Caco-2 (cell line): ENCODE results near the gene ASAP2. TPM values are rescaled to one million over a fixed set of nuclear protein-coding genes. Genes with fewer than 3 reads are reported as not detected.

ENCODE experiments used
- BruUV-seq: library from RNA; stranded (reverse); fragments of 400-500 nt; replicated peaks from 2 replicates; lab custom pipeline; 2021; lab: Mats Ljungman, UMichigan
- CTCF ChIA-PET: fragments of 300-600 bp; sonication (Branson Sonifier 250); formaldehyde crosslinking; loops from one replicate; lab custom pipeline; 2022; ENCODE audit warnings: antibody characterized with exemption; lab: Charles Lee
- POLR2A ChIA-PET: fragments of 300-600 bp; sonication (Branson Sonifier 250); formaldehyde crosslinking; loops from one replicate; lab custom pipeline; 2022; ENCODE audit warnings: antibody characterized with exemption; lab: Charles Lee
- DNase-seq, 2 experiments: peaks; one replicate each; pipeline versions ENCODE4 v3.0.0 to v3.0.0-alpha.2; 2020 to 2022
- H3K27me3 ChIP-seq: replicated peaks from 2 replicates; pipeline ENCODE4 v1.6.0; 2011; ENCODE audit warnings: low read length; ENCODE audit not compliant: control insufficient read depth, insufficient read depth
- H3K36me3 ChIP-seq: 2 replicates; pipeline ENCODE4 v1.5.1; 2011; ENCODE audit warnings: low read length; ENCODE audit not compliant: control insufficient read depth, insufficient read depth
- H3K4me1 ChIP-seq: fragments of 250-450 bp; sonication (Bioruptor Pico); 2 replicates; pipeline ENCODE4 v1.5.1; 2020; ENCODE audit warnings: mild to moderate bottlenecking
- H3K4me3 ChIP-seq: 2 replicates; pipeline ENCODE4 v1.5.1; 2011; ENCODE audit warnings: low read depth, mild to moderate bottlenecking, control low read depth, low read length
- H3K9me3 ChIP-seq: fragments of 250-450 bp; sonication (Bioruptor Pico); 2 replicates; pipeline ENCODE4 v1.5.1; 2020; ENCODE audit warnings: mild to moderate bottlenecking, moderate library complexity
- H3K27ac Mint-ChIP-seq: one replicate; pipeline ENCODE4 v1.8.0; 2022; ENCODE audit warnings: mixed read lengths; ENCODE audit not compliant: unreplicated experiment
- H3K27me3 Mint-ChIP-seq: one replicate; pipeline ENCODE4 v1.8.0; 2022; ENCODE audit warnings: mixed read lengths; ENCODE audit not compliant: insufficient read depth, unreplicated experiment
- H3K36me3 Mint-ChIP-seq: one replicate; pipeline ENCODE4 v1.8.0; 2022; ENCODE audit warnings: mild to moderate bottlenecking, mixed read lengths; ENCODE audit not compliant: insufficient read depth, unreplicated experiment
- H3K4me1 Mint-ChIP-seq: one replicate; pipeline ENCODE4 v1.8.0; 2022; ENCODE audit warnings: low read depth, mixed read lengths; ENCODE audit not compliant: unreplicated experiment
- H3K4me3 Mint-ChIP-seq: one replicate; pipeline ENCODE4 v1.8.0; 2022; ENCODE audit warnings: mild to moderate bottlenecking, moderate library complexity, mixed read lengths; ENCODE audit not compliant: unreplicated experiment
- H3K9me3 Mint-ChIP-seq: one replicate; pipeline ENCODE4 v1.8.0; 2022; ENCODE audit warnings: mixed read lengths; ENCODE audit not compliant: unreplicated experiment
- CTCF ChIP-seq, 2 experiments: fragments of 200-600 bp in 1 of 2; IDR thresholded peaks; 1 replicate in 1 of 2; 2 replicates in 1 of 2; pipeline versions ENCODE4 v1.5.1 to v1.8.0; 2011 to 2022; ENCODE audit warnings: antibody characterized with exemption in 1 of 2, control low read depth in 1 of 2, inconsistent platforms in 1 of 2, low read depth in 1 of 2, low read length in 1 of 2, mild to moderate bottlenecking in 1 of 2, moderate library complexity in 1 of 2; ENCODE audit not compliant: insufficient read depth in 1 of 2, severe bottlenecking in 1 of 2, unreplicated experiment in 1 of 2
- intact Hi-C: fragments of 100-400 bp; cut with micrococcal nuclease; formaldehyde crosslinking; loops from one replicate; pipeline ENCODE4 v1.10.0; 2022; ENCODE audit not compliant: unreplicated experiment
- total RNA-seq: library from RNA; stranded (reverse); gene quantifications from 2 replicates; pipeline ENCODE4 v1.2.3, GENCODE V29; 2022

ASAP2 gene
- total RNA-seq, 1 experiment from 2014 or later = 25.6 TPM

- 0 out of 2 replicates have a peak, but pooled peaks cover 3% of the 10 kb centered on the region for H3K4me1 ChIP-seq
- Mint-ChIP-seq H3K36me3 (peaks cover 3% of the 10 kb centered on the region), H3K4me3 (no peak overlapping the region), H3K4me1 (peaks cover 23% of the 10 kb centered on the region), H3K9me3 (peaks cover 20% of the 10 kb centered on the region), H3K27ac (no peak overlapping the region), H3K27me3 (no peaks in the 10 kb centered on the region)
- peaks cover 11% of the 10 kb centered on the region; the same call in 1 of the 2 replicates for H3K9me3 ChIP-seq
- H3K36me3 ChIP-seq = no peaks in the 10 kb centered on the region
- no TSS peak for BruUV-seq
- ChIA-PET POLR2A (no interaction called here), CTCF (no interaction called here)
- H3K4me3 ChIP-seq = no peak overlapping the region
- H3K27me3 ChIP-seq = no peaks in the 10 kb centered on the region
- intact Hi-C loops = no loop called here
- no peak for TF ChIP-seq CTCF (IDR thresholded peaks at IDR 0.05; ENCODE audit: insufficient read depth in 1 of 2, low read depth in 1 of 2, low read length in 1 of 2, severe bottlenecking in 1 of 2, unreplicated experiment in 1 of 2)
- DNase-seq = no peak
These were observed 64.5 kb downstream of the ASAP2 start for GRCh38 chr2:9271091-9271490.

- no peak overlapping the region for H3K4me3 Mint-ChIP-seq
- H3K36me3 ChIP-seq = no peaks in the 10 kb centered on the region
- BruUV-seq = no TSS peak
- POLR2A ChIA-PET = no interaction called here
- no peak for TF ChIP-seq CTCF (IDR thresholded peaks at IDR 0.05; ENCODE audit: insufficient read depth in 1 of 2, low read depth in 1 of 2, low read length in 1 of 2, severe bottlenecking in 1 of 2, unreplicated experiment in 1 of 2)
- H3K4me1 Mint-ChIP-seq = peaks cover 23% of the 10 kb centered on the region
- 0 out of 2 replicates have a peak, but pooled peaks cover 3% of the 10 kb centered on the region for H3K4me1 ChIP-seq
- peaks cover 11% of the 10 kb centered on the region; the same call in 1 of the 2 replicates for H3K9me3 ChIP-seq
- H3K27me3 ChIP-seq = no peaks in the 10 kb centered on the region
- H3K27me3 Mint-ChIP-seq = no peaks in the 10 kb centered on the region
- DNase-seq = no peak
- intact Hi-C loops = no loop called here
- no peak overlapping the region for H3K27ac Mint-ChIP-seq
- H3K4me3 ChIP-seq = no peak overlapping the region
- peaks cover 6% of the 10 kb centered on the region for H3K36me3 Mint-ChIP-seq
- CTCF ChIA-PET = no interaction called here
- peaks cover 20% of the 10 kb centered on the region for H3K9me3 Mint-ChIP-seq
These were observed 65.1 kb downstream of the ASAP2 start for GRCh38 chr2:9271691-9272090.

- Mint-ChIP-seq H3K27me3 (no peaks in the 10 kb centered on the region), H3K27ac (no peak overlapping the region), H3K9me3 (peaks cover 20% of the 10 kb centered on the region), H3K36me3 (peaks cover 6% of the 10 kb centered on the region), H3K4me3 (no peak overlapping the region), H3K4me1 (peaks cover 15% of the 10 kb centered on the region)
- Histone ChIP-seq H3K4me1 (0 out of 2 replicates have a peak, but pooled peaks cover 3% of the 10 kb centered on the region), H3K9me3 (peaks cover 11% of the 10 kb centered on the region; the same call in 1 of the 2 replicates), H3K4me3 (no peak overlapping the region), H3K27me3 (no peaks in the 10 kb centered on the region), H3K36me3 (no peaks in the 10 kb centered on the region)
- BruUV-seq = no TSS peak
- ChIA-PET CTCF (no interaction called here), POLR2A (no interaction called here)
- no peak for TF ChIP-seq CTCF (IDR thresholded peaks at IDR 0.05; ENCODE audit: insufficient read depth in 1 of 2, low read depth in 1 of 2, low read length in 1 of 2, severe bottlenecking in 1 of 2, unreplicated experiment in 1 of 2)
- DNase-seq = no peak
- intact Hi-C loops = no loop called here
These were observed 67.0 kb downstream of the ASAP2 start for GRCh38 chr2:9273486-9274130.
